ENCODE data around the gene TMEM119. TPM values are rescaled to one million over a fixed set of nuclear protein-coding genes. Genes with fewer than 3 reads are reported as not detected.

TMEM119 gene
- total RNA-seq, 1 experiment from 2014 or later, result not detected

DNA sequence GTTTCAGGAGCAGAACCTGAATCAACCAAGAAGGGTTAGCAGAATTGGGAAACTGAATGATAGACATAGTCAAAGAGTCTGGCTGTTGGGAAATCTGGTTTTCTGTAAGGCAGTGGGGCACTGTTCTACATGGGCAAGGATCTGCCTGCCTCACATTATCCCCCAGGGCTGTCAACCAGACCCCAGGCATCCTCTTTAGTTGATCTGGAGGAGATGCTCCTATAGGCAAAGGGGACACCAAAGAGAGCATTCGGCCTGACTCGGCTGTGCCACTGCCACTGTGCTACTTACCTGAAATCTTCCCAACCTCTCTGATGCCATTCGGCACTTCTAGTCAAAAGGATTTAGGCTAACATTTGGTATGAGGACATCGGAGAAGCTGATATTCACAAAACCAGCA is 31.4 kb downstream of the TMEM119 start:
- Histone ChIP-seq H3K36me3 (ENCODE audit: control insufficient read depth, insufficient read depth, low read length) (peaks cover 30% of the 10 kb centered on the region), H3K9me3 (ENCODE audit: control insufficient read depth, insufficient read depth, low read depth, low read length) (no peaks in the 10 kb centered on the region), H3K27ac (ENCODE audit: low read length) (peak overlapping the region; percentile 39; the same call in 1 of the 2 replicates), H3K4me3 (ENCODE audit: low read depth in 2 of 2, low read length in 2 of 2) (no peak overlapping the region), H3K27me3 (ENCODE audit: control insufficient read depth, insufficient read depth, low read length) (no peaks in the 10 kb centered on the region), H3K4me1 (ENCODE audit: control insufficient read depth, insufficient read depth, low read length) (peaks cover 19% of the 10 kb centered on the region)
- ATAC-seq (no peak), DNase-seq (ENCODE audit: low read depth, low spot score) (no peak)
- in situ Hi-C loops (cut with HindIII; ENCODE audit: low pct_unique_long_range_greater_than_20kb, low sequenced_read_pairs), result no loop called here
- no TSS peak for BruUV-seq (replicated peaks)
- ChIA-PET POLR2A (no interaction called here), CTCF (interaction anchor here (2.8 kb wide), 1 partner anchor 51 kb away, joined by 17 read pairs; no protein-coding TSS in a partner anchor)
- TF ChIP-seq TCF7L2 (IDR thresholded peaks at IDR 0.05; ENCODE audit: low read depth, low read length) (no peak), POLR2AphosphoS5 (IDR thresholded peaks at IDR 0.05; ENCODE audit: low read depth, low read length) (no peak), SIN3A (IDR thresholded peaks at IDR 0.05; ENCODE audit: borderline replicate concordance, insufficient read depth, low read depth, low read length) (no peak)
- TF ChIP-seq, protein P1, sequence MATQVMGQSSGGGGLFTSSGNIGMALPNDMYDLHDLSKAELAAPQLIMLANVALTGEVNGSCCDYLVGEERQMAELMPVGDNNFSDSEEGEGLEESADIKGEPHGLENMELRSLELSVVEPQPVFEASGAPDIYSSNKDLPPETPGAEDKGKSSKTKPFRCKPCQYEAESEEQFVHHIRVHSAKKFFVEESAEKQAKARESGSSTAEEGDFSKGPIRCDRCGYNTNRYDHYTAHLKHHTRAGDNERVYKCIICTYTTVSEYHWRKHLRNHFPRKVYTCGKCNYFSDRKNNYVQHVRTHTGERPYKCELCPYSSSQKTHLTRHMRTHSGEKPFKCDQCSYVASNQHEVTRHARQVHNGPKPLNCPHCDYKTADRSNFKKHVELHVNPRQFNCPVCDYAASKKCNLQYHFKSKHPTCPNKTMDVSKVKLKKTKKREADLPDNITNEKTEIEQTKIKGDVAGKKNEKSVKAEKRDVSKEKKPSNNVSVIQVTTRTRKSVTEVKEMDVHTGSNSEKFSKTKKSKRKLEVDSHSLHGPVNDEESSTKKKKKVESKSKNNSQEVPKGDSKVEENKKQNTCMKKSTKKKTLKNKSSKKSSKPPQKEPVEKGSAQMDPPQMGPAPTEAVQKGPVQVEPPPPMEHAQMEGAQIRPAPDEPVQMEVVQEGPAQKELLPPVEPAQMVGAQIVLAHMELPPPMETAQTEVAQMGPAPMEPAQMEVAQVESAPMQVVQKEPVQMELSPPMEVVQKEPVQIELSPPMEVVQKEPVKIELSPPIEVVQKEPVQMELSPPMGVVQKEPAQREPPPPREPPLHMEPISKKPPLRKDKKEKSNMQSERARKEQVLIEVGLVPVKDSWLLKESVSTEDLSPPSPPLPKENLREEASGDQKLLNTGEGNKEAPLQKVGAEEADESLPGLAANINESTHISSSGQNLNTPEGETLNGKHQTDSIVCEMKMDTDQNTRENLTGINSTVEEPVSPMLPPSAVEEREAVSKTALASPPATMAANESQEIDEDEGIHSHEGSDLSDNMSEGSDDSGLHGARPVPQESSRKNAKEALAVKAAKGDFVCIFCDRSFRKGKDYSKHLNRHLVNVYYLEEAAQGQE (IDR thresholded peaks at IDR 0.05; ENCODE audit: insufficient read depth in 1 of 2, low read depth in 2 of 2, low read length in 1 of 2), result no peak
- TF ChIP-seq, protein P2, sequence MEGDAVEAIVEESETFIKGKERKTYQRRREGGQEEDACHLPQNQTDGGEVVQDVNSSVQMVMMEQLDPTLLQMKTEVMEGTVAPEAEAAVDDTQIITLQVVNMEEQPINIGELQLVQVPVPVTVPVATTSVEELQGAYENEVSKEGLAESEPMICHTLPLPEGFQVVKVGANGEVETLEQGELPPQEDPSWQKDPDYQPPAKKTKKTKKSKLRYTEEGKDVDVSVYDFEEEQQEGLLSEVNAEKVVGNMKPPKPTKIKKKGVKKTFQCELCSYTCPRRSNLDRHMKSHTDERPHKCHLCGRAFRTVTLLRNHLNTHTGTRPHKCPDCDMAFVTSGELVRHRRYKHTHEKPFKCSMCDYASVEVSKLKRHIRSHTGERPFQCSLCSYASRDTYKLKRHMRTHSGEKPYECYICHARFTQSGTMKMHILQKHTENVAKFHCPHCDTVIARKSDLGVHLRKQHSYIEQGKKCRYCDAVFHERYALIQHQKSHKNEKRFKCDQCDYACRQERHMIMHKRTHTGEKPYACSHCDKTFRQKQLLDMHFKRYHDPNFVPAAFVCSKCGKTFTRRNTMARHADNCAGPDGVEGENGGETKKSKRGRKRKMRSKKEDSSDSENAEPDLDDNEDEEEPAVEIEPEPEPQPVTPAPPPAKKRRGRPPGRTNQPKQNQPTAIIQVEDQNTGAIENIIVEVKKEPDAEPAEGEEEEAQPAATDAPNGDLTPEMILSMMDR (IDR thresholded peaks at IDR 0.05), result no peak
- intact Hi-C loops (cut with micrococcal nuclease; ENCODE audit: unreplicated experiment), result no loop called here

DNA sequence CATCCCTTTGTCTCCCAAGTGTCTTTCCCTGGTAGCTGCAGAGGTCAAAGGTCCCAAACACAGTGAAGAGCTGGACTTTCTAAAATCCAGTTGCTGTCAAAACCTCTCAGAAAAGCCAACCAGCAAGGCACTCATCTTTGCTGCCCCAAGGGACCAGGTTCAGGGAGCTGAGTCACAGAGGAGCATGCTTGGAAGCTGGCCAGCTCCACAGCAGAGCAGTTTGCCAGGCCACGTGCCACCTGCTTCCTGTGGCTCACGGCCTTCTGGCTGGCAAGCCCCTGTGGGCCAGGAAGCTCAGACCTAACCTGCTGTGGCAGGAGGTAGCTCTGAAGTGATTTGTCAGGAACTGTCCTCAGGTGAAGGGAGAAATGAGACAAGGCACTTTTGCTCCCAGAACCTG is 31.9 kb downstream of the TMEM119 start:
- Histone ChIP-seq H3K4me1 (ENCODE audit: control insufficient read depth, insufficient read depth, low read length) (peaks cover 19% of the 10 kb centered on the region), H3K27ac (ENCODE audit: low read length) (peak overlapping the region; percentile 39; the same call in 1 of the 2 replicates)

More for the DNA sequence above, 31.9 kb downstream of the TMEM119 start:
- TF ChIP-seq, protein P2 (IDR thresholded peaks at IDR 0.05), result no peak
- TF ChIP-seq, protein P1 (IDR thresholded peaks at IDR 0.05; ENCODE audit: insufficient read depth in 1 of 2, low read depth in 2 of 2, low read length in 1 of 2), result no peak
- TF ChIP-seq TCF7L2 (IDR thresholded peaks at IDR 0.05; ENCODE audit: low read depth, low read length) (no peak), SIN3A (IDR thresholded peaks at IDR 0.05; ENCODE audit: borderline replicate concordance, insufficient read depth, low read depth, low read length) (no peak), POLR2AphosphoS5 (IDR thresholded peaks at IDR 0.05; ENCODE audit: low read depth, low read length) (no peak)
- no peaks in the 10 kb centered on the region for H3K27me3 ChIP-seq (ENCODE audit: control insufficient read depth, insufficient read depth, low read length)
- no peak overlapping the region for H3K4me3 ChIP-seq (ENCODE audit: low read depth in 2 of 2, low read length in 2 of 2)
- H3K9me3 ChIP-seq (ENCODE audit: control insufficient read depth, insufficient read depth, low read depth, low read length), result no peaks in the 10 kb centered on the region
- in situ Hi-C loops (cut with HindIII; ENCODE audit: low pct_unique_long_range_greater_than_20kb, low sequenced_read_pairs), result no loop called here
- ChIA-PET POLR2A (no interaction called here), CTCF (interaction anchor here (2.8 kb wide), 1 partner anchor 52 kb away, joined by 17 read pairs; no protein-coding TSS in a partner anchor)
- ATAC-seq (no peak), DNase-seq (ENCODE audit: low read depth, low spot score) (peak; percentile 66)
- no TSS peak for BruUV-seq (replicated peaks)
- intact Hi-C loops (cut with micrococcal nuclease; ENCODE audit: unreplicated experiment), result no loop called here
- peaks cover 30% of the 10 kb centered on the region for H3K36me3 ChIP-seq (ENCODE audit: control insufficient read depth, insufficient read depth, low read length)

All from Panc1 (cell line).